HUES6 (cell line): Measurements from ENCODE around the gene TRIM43B.
"Not testable (repeated sequence)": the region's sequence is repeated elsewhere in the genome, so short reads cannot be mapped to it uniquely, and the experiment has no call there.

ENCODE experiments used
- H3K27ac ChIP-seq: 2 replicates; pipeline ENCODE4 v1.7.0; 2013; ENCODE audit warnings: low read depth, mild to moderate bottlenecking, low read length, inconsistent platforms
- H3K27me3 ChIP-seq: 2 replicates; pipeline ENCODE4 v1.6.1; 2013; ENCODE audit warnings: low read length; ENCODE audit not compliant: control insufficient read depth, insufficient read depth
- H3K36me3 ChIP-seq: 2 replicates; pipeline ENCODE4 v1.6.1; 2013; ENCODE audit warnings: low read length; ENCODE audit not compliant: control insufficient read depth, insufficient read depth
- H3K4me1 ChIP-seq: 2 replicates; pipeline ENCODE4 v1.6.1; 2013; ENCODE audit warnings: low read length; ENCODE audit not compliant: control insufficient read depth, insufficient read depth
- H3K4me3 ChIP-seq: 2 replicates; pipeline ENCODE4 v1.5.1; 2013; ENCODE audit warnings: low read depth, low read length
- H3K9ac ChIP-seq: one replicate; pipeline ENCODE4 v1.6.1; 2013; ENCODE audit warnings: mild to moderate bottlenecking, low read length
- H3K9me3 ChIP-seq: 2 replicates; pipeline ENCODE4 v1.6.1; 2013; ENCODE audit warnings: low read depth, low read length; ENCODE audit not compliant: control insufficient read depth, insufficient read depth

Gene TRIM43B

DNA sequence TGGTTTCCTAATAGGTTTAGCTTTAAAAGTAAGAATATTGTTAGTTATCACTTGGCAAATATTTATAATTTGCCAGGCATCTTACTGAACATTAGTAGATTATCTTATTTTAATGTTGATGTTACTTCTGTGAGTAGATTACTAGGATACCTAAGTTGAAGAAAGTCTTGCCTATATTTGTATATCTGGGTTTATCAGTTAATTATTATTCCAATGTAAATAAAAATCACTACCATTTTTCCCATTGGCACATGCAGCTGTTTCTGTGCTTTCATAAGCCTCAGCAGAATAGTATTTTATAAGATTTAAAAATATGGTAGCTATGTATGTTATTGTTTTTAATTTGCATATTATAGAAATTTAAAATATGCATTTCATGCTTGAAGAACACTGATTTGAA is 16.3 kb upstream of the TRIM43B start:
- Histone ChIP-seq H3K4me1 (no peaks in the 10 kb centered on the region), H3K27me3 (no peaks in the 10 kb centered on the region), H3K9ac (no peak overlapping the region), H3K9me3 (no peaks in the 10 kb centered on the region), H3K36me3 (no peaks in the 10 kb centered on the region), H3K27ac (no peak overlapping the region), H3K4me3 (no peak overlapping the region)

DNA sequence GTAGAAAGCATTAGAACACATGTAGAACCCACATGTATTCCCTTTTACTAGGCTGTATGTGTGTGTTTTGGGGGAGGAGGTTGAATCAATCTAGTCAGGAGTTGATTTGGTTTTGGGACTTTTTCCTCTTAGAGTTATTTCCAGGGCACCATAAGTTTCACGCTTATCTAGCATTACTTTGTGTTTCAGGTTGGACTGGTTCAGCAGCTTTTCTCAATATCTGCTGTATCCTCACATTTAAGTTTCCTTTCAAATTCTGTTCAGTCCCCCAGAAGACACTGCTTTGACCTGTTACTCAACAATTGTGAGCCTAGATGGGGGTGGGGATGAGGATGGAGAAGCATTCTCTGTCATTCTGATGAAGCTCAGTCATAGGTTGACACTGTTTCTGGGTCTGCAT is 7.5 kb upstream of the TRIM43B start:
- H3K36me3 ChIP-seq, H3K9me3 ChIP-seq, H3K4me1 ChIP-seq, H3K4me3 ChIP-seq, H3K27me3 ChIP-seq, H3K9ac ChIP-seq, H3K27ac ChIP-seq: not testable (repeated sequence)

GRCh38 chr2:95475025-95475424 is 9.5 kb downstream of the TRIM43B start:
- H3K4me1 ChIP-seq, H3K36me3 ChIP-seq, H3K4me3 ChIP-seq, H3K9me3 ChIP-seq, H3K27ac ChIP-seq, H3K27me3 ChIP-seq, H3K9ac ChIP-seq: not testable (repeated sequence)

GRCh38 chr2:95467984-95468383 is 16.6 kb downstream of the TRIM43B start:
- H3K27ac ChIP-seq, H3K9ac ChIP-seq, H3K4me1 ChIP-seq, H3K4me3 ChIP-seq, H3K27me3 ChIP-seq, H3K36me3 ChIP-seq, H3K9me3 ChIP-seq: not testable (repeated sequence)

DNA sequence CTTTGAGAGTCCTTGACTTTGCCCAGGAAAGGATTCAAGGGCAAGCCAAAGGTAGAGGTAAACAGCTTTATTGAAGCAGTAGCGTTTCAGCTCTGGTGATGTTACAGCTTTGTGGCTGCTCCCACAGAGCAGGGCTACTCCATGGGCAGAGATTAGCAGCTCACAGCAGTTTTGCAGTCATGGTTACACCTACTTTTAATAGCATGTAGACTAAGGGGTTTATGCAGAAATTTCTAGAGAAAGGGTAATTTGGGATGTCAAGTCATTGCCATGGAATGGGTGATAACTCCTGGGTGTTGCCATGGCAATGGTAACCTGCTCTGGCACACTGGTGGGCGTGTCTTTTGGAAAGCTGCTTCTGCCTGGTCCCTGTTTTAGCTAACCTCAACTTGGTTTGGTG is 18.0 kb downstream of the TRIM43B start:
- not testable (repeated sequence) for H3K4me1 ChIP-seq, H3K27me3 ChIP-seq, H3K4me3 ChIP-seq, H3K9ac ChIP-seq, H3K36me3 ChIP-seq, H3K27ac ChIP-seq, H3K9me3 ChIP-seq

- H3K27ac ChIP-seq, H3K4me1 ChIP-seq, H3K4me3 ChIP-seq, H3K27me3 ChIP-seq, H3K36me3 ChIP-seq, H3K9ac ChIP-seq, H3K9me3 ChIP-seq: not testable (repeated sequence)
These were observed 21.3 kb downstream of the TRIM43B start for GRCh38 chr2:95463292-95463691.

DNA sequence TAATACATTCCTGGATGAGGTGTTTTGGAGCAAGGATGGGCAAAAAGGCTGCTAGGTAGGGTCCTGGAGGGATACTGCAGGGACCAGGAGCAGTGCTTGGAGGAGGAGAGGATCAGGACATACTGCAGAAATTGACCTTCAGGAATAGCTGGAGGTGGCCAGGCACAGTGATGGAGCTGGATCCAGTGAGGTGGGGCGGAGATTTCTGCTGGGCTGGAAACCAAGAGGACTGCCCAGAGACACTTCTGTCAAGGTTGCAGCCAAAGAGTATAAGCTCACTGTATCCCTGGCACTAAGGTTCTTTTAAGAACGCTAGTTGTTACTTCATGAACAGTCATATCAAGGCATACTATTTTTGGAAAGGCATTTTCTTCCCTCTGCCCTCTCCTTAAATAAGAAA is 39.2 kb downstream of the TRIM43B start:
- not testable (repeated sequence) for H3K4me3 ChIP-seq, H3K27ac ChIP-seq, H3K27me3 ChIP-seq, H3K9ac ChIP-seq, H3K36me3 ChIP-seq, H3K9me3 ChIP-seq, H3K4me1 ChIP-seq

- not testable (repeated sequence) for H3K4me1 ChIP-seq, H3K4me3 ChIP-seq, H3K27ac ChIP-seq, H3K9me3 ChIP-seq, H3K36me3 ChIP-seq, H3K9ac ChIP-seq, H3K27me3 ChIP-seq
These were observed 42.0 kb downstream of the TRIM43B start for GRCh38 chr2:95442474-95443099.

- H3K9ac ChIP-seq, H3K4me1 ChIP-seq, H3K4me3 ChIP-seq, H3K36me3 ChIP-seq, H3K27me3 ChIP-seq, H3K9me3 ChIP-seq, H3K27ac ChIP-seq: not testable (repeated sequence)
These were observed 48.7 kb downstream of the TRIM43B start for GRCh38 chr2:95435872-95436209.

DNA sequence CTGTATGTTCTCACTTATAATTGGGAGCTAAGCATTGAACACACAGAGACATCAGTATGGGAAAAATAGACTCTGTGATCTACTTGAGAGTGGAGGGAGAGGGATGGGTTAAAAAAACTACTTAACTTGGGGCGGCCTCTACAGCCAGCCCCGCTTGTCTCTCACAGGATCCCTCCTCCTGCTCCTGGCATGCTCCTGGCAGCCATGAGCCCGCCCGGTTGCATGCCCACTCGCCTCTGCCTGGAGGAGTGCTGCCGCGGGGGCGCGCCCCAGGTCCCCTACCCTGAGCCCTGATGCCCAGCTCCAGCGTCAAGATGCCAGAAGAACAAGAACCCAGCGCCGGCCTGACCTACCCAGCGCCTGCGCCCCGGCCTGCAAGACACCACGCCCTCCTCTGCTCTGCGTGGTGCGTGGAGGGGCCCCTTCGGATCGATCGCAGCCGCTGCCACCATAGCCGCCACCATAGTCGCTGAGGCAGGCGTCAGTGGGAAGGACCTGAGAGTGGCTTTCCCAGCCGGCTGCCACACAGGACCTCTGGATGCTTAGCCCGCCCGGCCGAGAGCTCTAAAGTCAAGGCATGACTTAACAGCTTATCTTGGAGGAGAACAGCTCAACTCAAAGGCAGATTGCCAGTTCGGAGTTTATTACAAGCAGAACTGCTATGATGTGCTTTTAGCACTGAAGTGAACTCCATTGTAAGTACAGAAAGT is 49.2 kb downstream of the TRIM43B start:
- not testable (repeated sequence) for H3K36me3 ChIP-seq, H3K27me3 ChIP-seq, H3K9ac ChIP-seq, H3K4me1 ChIP-seq, H3K27ac ChIP-seq, H3K4me3 ChIP-seq, H3K9me3 ChIP-seq

- not testable (repeated sequence) for H3K9ac ChIP-seq, H3K27me3 ChIP-seq, H3K4me3 ChIP-seq, H3K27ac ChIP-seq, H3K9me3 ChIP-seq, H3K4me1 ChIP-seq, H3K36me3 ChIP-seq
These were observed 50.0 kb downstream of the TRIM43B start for GRCh38 chr2:95434507-95435076.
